ENCODE results near the gene LMBRD1.
A peak's percentile ranks its signal among the peaks of the same experiment; 100 is the strongest.
"Not testable (repeated sequence)": the region's sequence is repeated elsewhere in the genome, so short reads cannot be mapped to it uniquely, and the experiment has no call there.

LMBRD1 gene

DNA sequence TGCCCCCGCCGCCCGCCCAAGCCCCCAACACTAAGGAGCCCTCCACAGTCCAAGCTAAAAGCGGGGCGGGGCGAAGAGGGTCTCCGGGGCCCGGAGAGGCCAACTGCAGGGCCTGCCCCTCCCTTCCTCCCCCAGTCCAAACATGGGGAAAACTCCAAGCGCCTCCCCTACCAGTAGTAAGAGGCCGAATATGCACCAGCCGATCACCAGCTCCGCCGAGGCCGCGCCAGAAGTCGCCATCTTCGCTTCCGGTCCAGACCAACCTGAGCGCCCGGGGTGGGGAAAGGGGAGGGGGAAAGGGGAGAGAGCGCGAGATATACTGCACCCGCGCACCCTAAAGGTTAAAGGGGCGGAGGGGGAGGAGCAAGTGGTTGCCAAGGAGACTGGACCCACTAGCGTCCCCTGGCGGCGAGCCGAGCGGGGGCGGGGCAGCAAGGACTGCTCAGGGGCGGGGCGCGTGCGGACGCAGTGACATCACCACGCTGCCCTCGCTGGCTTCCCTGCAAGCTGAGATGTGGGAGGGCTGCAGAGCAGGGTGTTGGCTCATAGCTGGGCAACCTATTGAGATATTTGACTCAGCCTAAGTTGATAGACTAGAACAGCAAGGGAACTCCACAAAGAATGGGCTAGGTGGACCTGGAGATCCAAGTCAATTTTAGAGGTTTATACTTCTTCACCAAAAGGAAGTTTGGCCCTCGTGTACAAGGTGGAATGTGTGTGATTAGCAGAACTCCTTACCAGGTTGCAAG, at the start of gene LMBRD1:
Gene LMBRD1, minus strand, starts transcription at position 369 of the 749 bp plus-strand sequence. Its CDS starts 129 bp downstream, at position 240.
- DNase-seq (ENCODE audit: low spot score) = peak; percentile 98

- no peak for DNase-seq (ENCODE audit: low spot score)
Observed at GRCh38 chr6:69846312-69846711, 49.5 kb upstream of the LMBRD1 start.

DNA sequence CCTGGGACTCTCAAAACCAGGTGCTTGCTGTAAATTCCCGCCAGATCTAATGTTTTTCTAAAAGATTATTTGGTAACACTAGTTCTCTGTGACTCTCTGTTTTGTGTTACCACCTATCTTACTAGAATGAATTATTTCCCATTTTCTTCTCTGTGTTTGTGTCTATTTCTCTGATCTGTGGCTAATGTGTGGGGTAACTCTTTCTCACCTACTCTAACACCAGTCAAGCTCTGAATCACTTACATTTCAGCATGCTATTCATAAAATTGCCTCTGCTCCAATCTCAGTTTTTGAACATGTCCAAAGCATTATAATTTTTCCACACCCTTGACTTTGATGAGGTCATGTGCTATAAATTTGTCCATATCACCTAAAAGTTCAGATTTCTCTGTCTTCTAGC, 46.4 kb upstream of the LMBRD1 start:
- DNase-seq (ENCODE audit: low spot score) = no peak

- no peak for DNase-seq (ENCODE audit: low spot score)
Observed at GRCh38 chr6:69841862-69842261, 45.1 kb upstream of the LMBRD1 start.

DNA sequence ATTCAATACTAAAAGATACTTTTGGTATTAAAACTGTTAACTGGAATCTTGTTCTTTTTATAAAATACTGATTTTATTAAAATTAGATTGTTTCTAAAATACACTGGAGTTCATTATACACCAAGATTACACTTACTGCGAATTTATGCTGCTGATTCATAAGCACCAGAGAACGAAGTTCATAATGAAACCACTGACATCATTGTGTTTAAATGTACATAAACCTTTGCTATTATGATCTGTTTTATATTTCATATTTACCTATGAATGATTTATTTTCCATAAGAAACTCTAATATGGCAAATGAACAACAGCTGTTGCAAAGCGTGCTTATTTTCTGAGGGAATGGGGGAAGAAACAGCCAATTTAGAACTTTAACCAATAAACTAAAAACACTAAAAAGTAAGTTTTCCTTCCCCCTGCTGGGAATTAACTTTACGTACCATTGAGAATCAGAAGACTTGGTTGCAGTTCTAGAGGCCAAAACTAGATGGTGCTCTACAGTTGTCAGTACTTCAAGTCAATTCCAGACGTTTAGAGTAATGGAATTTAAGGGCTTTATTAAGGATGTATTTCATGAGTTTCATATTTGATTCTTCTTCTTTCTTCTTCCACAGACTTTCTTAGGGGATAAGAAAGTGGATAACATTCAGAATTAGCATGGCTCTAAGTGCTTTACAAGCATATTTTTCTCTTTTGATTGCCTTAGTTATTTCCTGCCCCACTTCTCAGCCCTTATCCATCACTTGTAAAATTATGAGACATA, 38.8 kb upstream of the LMBRD1 start:
- DNase-seq (ENCODE audit: low spot score) = peak; percentile 47

GRCh38 chr6:69832558-69832957, 35.7 kb upstream of the LMBRD1 start:
- DNase-seq (ENCODE audit: low spot score) = no peak

DNA sequence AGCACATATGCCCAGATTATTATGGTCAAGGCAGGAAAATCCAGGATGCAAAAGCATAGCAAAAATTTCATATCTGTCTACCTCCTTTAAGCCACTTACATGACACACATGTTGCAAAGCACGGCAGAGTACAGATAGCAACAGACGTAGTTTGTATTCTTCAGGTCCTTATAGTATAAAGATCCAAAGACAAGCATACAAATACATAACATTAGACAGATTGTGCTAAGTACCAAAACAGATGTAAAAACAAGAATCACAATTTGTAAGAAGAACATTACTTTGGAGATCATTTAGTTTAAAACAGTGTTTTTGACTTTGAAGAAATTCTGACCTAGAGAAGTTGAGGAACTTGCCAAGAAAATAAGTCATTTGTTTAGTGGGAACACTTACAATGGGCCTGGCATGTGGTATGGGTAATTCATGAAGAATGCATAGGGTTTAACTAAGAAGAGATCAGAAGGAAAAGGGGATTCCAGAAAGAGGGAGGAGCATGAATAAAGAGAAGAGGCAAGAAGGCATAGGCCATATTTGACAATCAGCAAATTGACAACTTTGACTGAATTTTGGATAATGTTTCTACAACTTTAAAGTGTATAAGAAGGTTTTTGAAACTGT, 30.6 kb upstream of the LMBRD1 start:
- DNase-seq (ENCODE audit: low spot score) = peak; percentile 24

DNA sequence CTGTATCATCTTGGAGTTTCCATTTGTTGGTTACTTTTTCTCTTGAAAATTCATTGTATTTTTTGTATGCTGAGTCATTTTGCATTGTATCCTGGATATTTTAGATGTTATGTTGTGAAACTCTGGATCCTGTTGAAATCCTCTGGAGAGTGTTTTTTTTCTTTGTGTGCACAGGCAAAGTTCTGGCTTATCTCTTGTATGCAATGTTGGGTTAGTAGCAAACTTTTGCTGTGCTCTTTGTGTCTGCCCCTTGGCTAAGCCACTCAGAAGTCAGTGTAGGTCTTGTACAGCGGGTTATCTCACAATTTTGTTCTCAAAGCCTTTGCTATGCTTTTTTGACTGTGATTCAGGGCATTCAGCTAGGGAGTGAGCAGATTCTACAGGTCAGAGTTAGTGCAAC, 29.1 kb upstream of the LMBRD1 start:
- no peak for DNase-seq (ENCODE audit: low spot score)

DNA sequence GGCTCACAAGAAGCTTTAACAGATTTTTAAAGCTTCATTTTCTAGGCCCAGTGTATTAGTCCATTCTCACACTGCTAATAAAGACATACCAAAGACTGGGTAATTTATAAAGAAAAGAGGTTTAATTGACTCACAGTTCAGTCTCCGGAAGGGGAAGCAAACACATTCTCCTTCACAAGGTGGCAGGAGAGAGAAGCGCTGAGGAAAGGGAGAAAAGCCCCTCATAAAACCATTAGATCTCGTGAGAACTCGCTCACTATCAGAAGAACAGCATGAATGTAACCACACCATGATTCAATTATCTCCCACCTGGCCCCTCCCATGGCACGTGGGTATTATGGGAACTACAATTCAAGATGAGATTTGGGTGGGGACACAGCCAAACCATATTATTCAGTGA, 27.5 kb upstream of the LMBRD1 start:
- not testable (repeated sequence) for DNase-seq (ENCODE audit: low spot score)

DNA sequence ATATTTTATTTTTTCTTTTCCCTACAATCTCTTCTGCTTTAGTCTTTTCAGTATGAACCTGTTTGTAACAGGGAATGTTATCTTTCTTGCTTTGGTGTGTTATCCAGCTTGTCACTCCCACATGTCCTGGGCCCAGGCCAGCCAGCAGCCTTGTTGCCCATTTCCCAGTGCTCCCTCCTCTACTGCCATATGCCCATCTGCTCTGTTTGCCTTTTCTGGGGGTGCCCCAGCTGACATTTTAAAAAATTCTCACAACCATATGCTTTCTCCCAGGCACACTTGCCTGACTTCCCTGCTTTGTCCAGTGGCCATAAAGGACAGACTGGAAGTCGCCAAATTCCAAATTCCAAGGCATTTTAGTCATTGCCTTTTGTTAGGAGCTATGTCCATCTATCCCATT, 23.6 kb upstream of the LMBRD1 start:
- no peak for DNase-seq (ENCODE audit: low spot score)

DNA sequence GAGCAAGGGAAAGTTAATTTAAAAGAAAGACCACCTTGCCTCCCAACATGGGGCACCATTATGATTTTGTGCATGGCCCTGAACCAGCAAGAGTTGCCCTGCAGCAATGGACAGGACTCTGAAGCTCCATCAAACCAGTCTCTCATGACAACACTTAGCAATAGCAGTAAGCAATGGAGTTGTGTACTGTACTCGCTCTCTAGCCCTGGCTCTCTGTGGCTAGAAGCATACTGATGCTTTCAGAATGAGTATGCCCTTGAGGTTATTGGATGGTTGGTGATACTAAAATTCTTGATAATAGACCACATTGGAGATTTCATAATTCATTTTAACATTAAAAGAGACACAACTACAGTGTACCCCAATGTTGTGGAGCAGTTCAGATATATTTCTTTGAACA, 23.2 kb upstream of the LMBRD1 start:
- no peak for DNase-seq (ENCODE audit: low spot score)

- no peak for DNase-seq (ENCODE audit: low spot score)
Observed at GRCh38 chr6:69819138-69819537, 22.3 kb upstream of the LMBRD1 start.

GRCh38 chr6:69818223-69818930, 21.6 kb upstream of the LMBRD1 start:
- no peak for DNase-seq (ENCODE audit: low spot score)

DNA sequence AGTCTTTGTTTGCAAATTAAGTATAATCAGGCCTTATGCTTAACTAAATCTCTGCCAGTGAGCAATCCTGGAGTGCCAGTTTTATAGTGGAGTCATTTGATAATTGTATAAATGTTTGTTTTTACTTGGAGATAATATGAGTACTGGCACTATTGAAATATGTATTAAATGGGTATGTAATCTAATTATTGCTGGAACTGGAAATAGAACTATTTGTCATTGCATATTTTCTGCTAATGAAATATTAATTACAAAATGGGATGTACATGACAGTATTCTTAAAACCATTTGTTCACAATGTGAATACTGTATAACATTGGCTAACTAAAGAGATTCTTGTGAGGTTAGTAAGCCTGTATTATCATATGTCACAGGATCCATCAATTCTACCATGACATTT, 20.5 kb upstream of the LMBRD1 start:
- DNase-seq (ENCODE audit: low spot score) = no peak

- no peak for DNase-seq (ENCODE audit: low spot score)
Observed at GRCh38 chr6:69816569-69816968, 19.8 kb upstream of the LMBRD1 start.

- no peak for DNase-seq (ENCODE audit: low spot score)
Observed at GRCh38 chr6:69816026-69816425, 19.2 kb upstream of the LMBRD1 start.

- no peak for DNase-seq (ENCODE audit: low spot score)
Observed at GRCh38 chr6:69813508-69813907, 16.7 kb upstream of the LMBRD1 start.

DNA sequence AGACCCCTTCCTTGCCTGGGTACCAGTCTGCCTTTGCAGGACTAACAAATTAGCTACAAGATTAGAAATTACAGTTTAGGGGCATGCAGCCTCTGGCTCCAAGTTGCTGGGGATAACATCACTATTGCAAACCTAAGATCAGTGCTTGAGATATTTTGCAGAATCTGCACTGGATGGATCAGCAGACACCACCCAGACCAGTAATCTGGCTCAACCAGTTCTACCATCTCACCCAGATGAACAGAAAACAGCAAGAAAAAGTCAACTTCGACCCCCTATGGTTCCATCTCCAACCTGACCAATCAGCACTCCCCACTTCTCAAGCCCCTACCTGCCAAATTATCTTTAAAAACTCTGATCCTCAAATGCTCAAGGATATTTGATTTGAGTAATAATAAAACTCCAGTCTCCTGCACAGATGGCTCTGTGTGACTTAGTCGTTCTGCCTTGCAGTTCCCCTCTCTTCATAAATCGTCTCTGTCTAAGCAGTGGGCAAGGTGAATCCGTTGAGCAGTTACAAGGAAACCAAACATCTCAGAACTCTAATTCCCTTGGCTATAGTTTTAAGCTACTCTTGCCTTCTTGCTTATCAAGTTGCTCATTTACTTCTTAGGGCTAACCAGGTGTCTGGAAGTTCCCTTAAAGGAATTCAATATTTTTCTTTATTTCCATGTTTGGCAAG, 16.1 kb upstream of the LMBRD1 start:
- DNase-seq (ENCODE audit: low spot score) = no peak

DNA sequence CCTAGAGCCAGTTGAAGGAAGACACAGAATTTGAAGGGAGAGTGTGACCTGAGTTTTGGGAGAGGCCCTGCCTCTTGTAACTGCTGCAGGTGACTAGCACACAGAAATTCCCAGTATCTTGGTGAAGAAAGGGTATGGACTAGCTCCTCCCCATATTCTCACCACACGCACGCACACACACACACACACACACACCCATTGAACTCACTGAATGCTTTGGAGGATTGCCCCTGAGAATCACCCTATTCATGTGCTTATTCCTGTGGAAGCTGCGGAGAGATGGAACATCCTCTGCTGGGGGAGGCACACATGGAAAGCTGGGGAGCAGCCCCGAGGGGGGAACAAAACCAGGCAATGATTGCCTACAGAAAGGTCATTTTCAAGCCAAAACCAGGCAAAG, 6.2 kb upstream of the LMBRD1 start:
- DNase-seq (ENCODE audit: low spot score) = no peak

DNA sequence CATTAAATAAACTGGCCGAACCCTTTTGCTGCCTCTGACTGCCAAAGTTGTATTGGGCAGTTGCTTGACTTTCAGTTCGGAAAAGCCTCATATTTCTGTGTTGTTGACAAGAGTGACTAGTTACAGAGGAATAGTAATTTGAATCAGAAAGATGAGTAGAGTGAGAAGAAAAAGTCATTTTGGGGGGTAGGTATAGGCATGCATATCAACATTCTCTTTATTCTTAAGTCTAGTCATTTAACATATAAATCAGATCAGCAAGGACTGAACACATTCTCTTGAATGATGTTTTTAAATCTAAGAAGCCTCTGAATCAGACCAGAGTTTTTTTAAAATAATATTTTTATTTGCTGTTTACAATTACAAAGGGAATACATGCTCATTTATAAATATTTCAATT, 4.9 kb upstream of the LMBRD1 start:
- no peak for DNase-seq (ENCODE audit: low spot score)

DNA sequence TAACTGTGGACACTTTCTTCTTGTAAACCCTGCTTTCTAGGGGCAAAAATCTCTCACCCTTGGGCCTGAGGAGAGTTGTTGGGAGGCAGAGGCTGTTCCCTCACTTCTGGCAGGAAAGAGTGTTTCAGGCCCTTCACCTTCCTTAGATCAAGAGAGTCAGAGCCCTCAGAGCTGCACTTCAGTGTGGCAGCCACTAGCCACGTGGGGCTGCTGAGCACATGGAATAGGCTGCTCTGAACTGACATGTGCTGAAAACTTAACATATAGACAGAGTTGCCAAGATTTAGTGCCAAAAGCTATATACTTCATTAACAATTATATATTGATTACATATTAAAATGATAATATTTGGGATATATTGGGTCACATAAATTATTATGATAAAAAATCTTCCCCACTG, 4.4 kb upstream of the LMBRD1 start:
- DNase-seq (ENCODE audit: low spot score) = no peak

GRCh38 chr6:69798796-69799195, 2.0 kb upstream of the LMBRD1 start:
- not testable (repeated sequence) for DNase-seq (ENCODE audit: low spot score)

All from AG08395 (cell line).